Body of pancreas (tissue), 4 donors: ENCODE measurements around the gene RAD51AP2.

ENCODE experiments used
- POLR2A ChIP-seq, 3 donors: fragments of 450-650 bp; IDR thresholded peaks; one replicate each; pipeline ENCODE4 v1.6.1; 2016; ENCODE audit warnings: antibody characterized with exemption in 3 of 3, mild to moderate bottlenecking in 2 of 3
- TF ChIP-seq, protein P1 (sequence below), 7 experiments: fragments of 450-650 bp in 4 of 7; fragments of 200-600 bp in 3 of 7; sonication (generic) in 3 of 7; IDR thresholded peaks; one replicate each; pipeline ENCODE4 v1.5.1; 2016 to 2019; ENCODE audit warnings: antibody characterized with exemption in 7 of 7

DNA sequence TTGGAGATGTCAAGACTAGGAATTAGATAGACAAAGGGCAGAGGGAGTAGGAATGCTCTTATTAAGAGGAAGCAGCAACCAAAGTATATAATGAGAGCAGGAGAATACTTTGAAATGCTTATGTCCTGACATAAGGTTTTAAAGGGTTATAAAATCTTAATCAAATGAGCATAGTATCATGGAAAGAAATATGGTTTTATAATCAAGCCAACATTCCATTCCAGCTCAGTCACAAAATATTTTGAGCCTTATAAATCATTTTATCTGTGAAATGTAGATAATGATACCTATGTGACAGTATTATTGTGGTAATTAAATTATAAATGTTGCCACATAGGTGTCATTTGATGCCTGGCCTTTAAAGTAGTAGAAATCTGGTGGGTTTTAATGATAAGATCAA lies 39.8 kb upstream of the RAD51AP2 start:
- TF ChIP-seq, protein P1, sequence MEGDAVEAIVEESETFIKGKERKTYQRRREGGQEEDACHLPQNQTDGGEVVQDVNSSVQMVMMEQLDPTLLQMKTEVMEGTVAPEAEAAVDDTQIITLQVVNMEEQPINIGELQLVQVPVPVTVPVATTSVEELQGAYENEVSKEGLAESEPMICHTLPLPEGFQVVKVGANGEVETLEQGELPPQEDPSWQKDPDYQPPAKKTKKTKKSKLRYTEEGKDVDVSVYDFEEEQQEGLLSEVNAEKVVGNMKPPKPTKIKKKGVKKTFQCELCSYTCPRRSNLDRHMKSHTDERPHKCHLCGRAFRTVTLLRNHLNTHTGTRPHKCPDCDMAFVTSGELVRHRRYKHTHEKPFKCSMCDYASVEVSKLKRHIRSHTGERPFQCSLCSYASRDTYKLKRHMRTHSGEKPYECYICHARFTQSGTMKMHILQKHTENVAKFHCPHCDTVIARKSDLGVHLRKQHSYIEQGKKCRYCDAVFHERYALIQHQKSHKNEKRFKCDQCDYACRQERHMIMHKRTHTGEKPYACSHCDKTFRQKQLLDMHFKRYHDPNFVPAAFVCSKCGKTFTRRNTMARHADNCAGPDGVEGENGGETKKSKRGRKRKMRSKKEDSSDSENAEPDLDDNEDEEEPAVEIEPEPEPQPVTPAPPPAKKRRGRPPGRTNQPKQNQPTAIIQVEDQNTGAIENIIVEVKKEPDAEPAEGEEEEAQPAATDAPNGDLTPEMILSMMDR (IDR thresholded peaks at IDR 0.05) = no peak
- TF ChIP-seq POLR2A (IDR thresholded peaks at IDR 0.05) = no peak
